NCI-H446 treated with DMSO at 0.1 percent for 48 hours (cell line): ENCODE data around the gene GBE1.

Experiments used
- DNase-seq: peaks from one replicate; lab custom pipeline; 2025; lab: John Stamatoyannopoulos, UW

Gene GBE1

GRCh38 chr3:81699536-81700320 lies 61.7 kb downstream of the GBE1 start:
- DNase-seq = peak; percentile 45

DNA sequence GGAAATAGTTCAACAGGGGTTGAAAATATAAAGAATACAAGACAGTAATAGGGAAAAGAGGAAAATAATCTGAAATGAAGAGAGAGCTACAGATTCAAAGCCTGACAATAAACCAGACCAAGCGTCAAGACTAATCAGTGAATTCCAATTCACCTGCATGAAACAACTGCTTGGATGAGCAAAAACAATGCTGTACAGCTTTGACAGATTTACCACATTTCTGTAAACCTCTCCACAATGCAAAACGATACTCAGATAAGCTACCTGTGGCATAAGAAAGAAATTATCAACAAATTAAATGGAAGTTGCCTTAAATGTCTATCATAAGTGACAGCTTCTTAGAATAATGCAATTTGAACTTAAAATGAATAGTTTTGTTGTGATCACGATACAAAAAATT lies 65.4 kb downstream of the GBE1 start:
- no peak for DNase-seq

DNA sequence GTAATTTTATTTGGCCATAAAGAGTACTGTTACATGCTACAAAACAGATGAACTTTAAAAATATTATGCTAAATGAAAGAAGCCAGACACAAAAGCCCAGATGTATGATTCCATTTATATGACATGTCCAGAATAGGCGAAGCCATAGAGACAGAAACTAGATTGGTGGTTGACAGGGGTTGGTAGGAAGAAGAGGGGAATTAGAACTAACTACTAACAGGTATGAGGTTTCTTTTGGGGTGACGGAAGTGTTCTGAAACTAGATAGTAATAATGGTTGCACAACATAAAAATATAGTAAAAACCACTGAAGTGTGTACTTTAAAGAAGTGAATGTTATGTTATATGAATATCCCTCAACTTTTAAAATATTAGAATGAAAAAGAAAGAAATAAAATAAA lies 66.1 kb downstream of the GBE1 start:
- no peak for DNase-seq

DNA sequence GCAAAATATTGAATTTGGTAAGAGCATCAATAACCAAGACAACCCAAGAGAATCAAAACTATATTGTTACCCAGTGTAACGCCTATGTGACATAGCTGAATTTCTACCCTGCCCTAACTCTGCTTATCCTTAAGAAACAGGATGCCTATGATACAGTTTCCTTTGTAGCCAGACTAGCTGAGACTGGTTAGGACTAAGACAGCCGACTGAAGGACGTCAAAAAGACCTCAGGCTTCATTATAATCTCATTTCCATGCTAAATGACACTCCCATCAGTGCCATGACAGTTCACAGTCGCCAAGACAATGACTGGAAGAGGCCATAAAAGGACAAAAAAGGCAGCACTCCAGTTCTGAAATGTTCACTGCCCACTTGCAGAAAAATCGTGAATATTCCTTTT lies 66.8 kb downstream of the GBE1 start:
- no peak for DNase-seq

- no peak for DNase-seq
These were observed 68.7 kb downstream of the GBE1 start for GRCh38 chr3:81692766-81693165.

- no peak for DNase-seq
These were observed 71.8 kb downstream of the GBE1 start for GRCh38 chr3:81689617-81690016.

GRCh38 chr3:81684751-81685395 lies 76.6 kb downstream of the GBE1 start:
- DNase-seq = no peak

GRCh38 chr3:81676706-81677456 lies 84.6 kb downstream of the GBE1 start:
- DNase-seq = no peak

- DNase-seq = no peak
These were observed 86.8 kb downstream of the GBE1 start for GRCh38 chr3:81674690-81675089.

DNA sequence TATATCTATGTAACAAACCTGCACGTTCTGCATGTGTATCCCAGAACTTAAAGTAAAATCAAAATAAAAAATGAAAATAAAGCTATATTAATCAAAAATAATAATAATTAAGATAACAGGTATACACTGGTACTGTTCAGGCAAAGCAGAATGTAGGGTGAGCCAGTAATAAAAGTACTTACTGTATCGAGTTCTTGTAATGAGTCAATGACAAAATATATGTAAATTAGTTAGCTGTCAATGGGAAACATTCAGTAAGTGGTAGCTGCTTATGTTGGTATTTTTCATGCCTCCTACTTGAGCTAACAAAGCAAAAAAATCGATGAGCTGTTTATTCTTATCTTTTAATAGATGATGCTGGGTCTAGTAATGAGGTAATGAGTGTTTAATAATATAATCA lies 93.2 kb downstream of the GBE1 start:
- DNase-seq = no peak

- DNase-seq = peak; percentile 2
These were observed 94.8 kb downstream of the GBE1 start for GRCh38 chr3:81666502-81667121.

DNA sequence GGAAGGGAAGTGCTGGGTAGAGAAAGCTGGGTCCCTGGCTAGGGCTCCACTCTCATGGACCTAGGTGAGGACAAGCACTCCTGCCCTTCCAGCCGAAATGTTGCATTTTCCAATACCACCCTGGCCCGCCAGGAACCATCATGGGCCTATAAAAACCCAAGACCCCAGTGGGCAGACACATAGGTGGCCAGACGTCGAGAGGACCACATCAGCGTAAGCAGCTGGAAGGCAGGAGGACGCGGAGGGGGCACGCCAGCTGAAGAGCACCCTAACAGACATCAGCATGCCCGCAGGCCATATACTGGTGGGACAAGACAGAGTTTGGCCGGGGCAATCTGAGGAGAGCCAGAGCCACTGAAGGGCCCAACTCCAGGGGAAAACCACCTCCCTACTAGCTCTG lies 98.3 kb downstream of the GBE1 start:
- DNase-seq = no peak

DNA sequence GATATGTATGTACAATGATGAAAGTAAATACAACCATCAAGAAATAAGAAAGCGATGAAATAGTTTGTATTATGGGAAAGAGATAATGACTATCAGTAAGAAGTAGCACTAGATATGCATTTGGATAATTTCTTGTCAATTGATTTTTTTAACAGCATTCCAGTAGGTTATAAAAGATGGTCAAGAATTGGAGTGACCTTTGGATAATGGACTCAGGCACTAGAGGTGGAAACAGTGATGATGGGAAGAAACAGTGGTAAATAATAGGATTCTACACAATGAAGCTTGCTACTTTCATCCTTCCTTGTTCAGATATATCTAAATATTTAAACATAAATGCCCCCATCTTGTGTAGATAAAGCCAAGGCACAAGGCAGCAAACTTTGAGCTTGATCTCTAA lies 101.4 kb downstream of the GBE1 start:
- DNase-seq = no peak

GRCh38 chr3:81658322-81658997 lies 103.0 kb downstream of the GBE1 start:
- DNase-seq = no peak

DNA sequence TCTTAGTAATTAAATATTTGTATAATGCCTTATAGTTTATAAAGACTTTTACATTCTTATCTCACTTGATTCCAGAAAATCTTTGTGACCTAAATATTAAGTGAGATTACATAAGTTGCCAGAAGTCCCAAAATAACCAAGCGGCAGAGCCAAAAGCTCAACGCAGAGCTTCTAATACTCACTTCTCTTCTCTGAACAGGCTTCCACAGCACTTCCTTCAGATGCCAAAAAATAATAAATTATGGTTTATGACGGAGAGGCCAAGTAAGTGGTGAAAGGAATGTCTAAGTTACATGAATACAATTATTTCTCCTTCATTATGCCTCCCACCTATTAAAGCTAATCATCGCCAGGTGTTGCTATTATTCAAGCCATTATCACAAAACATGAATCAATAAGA lies 110.3 kb downstream of the GBE1 start:
- DNase-seq = no peak

DNA sequence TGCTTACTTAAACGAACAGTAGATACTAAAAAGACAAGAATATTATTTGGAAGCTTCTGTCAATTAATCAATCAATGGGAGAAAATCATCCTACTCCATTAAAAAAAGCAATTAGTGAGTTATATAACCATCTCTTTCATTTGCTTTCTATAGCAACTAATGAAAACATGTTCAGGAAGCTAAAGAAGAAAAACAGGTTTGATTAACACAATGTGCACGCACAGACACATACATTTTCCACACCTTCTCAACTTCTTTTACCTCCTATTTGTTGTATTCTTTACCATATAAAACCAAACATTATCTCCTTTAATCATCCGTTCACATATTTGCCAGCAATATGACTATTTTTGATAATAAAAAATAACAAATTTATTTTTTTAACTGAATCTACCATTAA lies 111.3 kb downstream of the GBE1 start:
- DNase-seq = no peak

DNA sequence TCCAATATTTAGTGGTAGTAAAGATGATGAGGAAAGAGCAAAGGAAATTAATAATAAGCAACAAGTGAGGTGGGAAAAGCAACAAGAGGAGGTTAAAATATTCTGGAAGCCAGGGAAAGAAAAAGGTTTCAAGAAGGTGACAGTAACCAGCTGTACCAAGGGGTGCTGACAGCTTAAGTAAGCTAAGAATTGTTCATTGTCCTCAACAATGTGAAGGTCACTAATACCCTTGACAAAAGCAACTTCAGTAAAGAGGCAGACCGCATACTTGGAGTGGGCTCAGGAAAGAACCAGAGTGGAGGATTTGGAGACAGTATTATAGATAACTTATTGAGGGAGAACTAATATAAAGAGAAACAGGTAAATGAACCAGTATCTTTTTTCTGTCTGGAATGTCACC lies 116.2 kb downstream of the GBE1 start:
- no peak for DNase-seq

- DNase-seq = no peak
These were observed 117.7 kb downstream of the GBE1 start for GRCh38 chr3:81643721-81644120.

DNA sequence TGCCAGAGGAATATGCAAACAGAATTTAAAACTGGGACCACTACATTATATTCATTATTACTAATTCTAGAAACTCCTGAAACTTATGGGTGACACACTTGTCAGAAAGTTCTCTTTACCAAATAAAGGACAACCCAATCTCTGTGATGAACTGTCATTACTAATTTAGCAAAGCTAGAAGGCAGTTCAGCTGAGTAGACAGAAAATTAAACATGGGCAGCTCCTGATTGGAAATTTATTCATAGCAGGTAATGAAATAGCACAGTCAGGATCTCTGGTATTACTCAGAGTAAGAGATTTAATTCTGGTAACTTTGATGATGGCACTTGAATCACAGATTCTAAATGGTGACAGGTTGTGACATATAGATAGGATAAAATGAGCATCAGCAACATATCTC lies 123.0 kb downstream of the GBE1 start:
- no peak for DNase-seq

GRCh38 chr3:81632659-81633058 lies 128.8 kb downstream of the GBE1 start:
- no peak for DNase-seq

GRCh38 chr3:81624756-81625155 lies 136.7 kb downstream of the GBE1 start:
- no peak for DNase-seq

DNA sequence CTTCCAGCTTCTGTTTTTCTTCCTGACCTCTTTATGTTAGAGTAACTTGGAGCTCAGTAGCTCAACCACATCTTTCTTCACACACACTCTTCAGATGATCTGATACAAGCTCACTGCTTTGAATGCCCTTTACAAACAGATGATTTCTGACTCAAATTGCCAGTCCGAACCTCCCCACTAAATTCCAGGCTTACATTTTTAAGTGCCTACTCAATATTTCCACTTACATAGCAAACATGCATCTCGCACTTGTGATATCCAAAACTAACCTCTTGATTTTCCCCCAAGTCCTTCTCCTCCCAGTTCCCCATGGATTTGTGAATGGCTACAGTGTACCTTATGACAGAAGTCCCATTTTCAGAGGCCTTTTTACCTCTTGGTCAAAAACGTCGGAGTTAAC lies 139.1 kb downstream of the GBE1 start:
- no peak for DNase-seq
